ENCODE data around the gene KIF12.

Gene KIF12

DNA sequence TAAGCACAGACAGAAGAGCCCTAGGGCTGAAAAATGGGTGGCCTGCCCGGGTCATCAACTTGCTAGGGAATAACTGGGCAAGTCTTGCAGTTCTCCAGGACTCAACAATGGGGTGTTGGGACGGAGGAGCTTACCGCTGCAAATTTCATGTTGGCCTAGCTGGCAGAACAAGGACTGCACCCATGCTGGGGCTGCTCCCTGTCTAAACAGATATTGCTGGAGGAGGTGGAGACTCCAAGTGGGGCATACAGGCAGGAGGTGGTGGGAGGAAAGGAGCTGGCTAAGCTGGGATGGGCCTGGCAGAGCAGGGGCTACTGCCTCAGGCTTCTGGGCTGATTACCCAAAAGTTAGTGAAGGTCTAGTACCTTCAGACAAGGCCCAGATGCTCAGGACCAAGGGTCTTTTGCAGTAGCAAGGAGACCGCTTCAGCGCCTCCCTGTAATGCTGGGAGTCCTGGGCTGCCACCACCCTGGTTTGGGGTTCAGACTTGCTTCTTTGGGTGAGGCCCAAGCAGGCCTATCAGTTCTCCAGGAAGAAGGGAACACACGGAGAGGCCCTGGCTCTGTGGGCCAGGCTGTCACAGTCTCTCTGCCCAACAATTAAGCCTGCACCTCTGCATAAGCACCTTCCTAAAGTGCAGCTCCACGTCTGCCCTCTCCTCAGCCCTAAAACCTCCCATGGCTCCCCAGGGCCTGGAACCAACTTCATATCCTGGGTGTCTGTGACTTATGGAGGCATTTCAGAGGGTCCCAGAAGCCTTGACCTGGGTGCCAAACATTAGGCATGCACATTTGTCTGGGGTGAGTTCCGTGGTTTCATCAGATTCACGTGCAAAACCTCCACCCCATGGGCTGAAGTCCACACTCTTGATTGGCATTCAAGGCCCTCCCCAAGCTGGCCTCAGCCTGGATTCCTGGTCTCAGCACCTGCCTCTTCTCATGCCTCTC lies 24.2 kb upstream of the KIF12 start:
- no peak for DNase-seq (ENCODE audit: low spot score)

DNA sequence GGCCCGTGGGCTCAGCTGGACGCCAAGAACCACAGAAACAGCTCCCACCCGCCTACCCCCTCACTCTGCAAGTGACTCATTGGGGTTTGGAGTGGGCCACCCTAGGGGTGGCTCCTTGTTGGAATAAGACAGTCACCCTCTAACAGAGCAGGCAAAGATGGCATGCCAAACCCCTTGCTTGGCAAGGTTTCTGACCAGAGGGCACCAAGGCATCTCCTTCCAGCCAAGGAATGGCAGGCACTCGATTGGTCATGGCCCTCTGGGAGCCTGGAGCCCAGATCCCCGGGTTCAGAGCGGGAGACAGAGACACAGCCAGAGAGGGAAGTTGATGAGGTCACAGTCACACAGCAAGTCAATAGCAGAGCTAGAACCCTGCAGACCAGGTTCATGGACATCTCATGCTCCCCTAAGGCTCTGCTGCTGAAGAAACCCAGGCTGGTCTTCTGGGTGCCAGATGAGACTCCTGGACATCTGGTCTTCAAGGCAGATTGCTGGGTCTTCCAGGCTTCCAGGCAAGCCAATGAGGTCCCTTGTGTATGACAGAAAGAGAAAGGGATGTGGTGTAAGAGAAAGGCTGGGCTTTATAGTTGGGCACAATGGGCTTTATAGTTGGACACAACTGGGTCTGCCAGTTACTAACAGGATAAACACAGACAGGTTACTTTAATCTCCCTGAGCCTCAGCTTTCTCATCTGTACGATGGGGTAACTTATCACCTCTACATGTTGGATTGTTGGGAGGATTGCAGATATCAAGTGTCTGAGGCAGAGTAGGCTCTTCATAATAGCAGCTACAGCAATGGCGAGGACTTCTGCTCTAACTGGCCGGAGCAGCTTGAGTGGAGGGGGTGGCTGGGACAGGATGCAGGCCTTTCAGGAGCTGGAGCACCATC lies 23.3 kb upstream of the KIF12 start:
- no peak for DNase-seq (ENCODE audit: low spot score)

GRCh38 chr9:114121227-114122135 lies 22.4 kb upstream of the KIF12 start:
- DNase-seq (ENCODE audit: low spot score) = no peak

DNA sequence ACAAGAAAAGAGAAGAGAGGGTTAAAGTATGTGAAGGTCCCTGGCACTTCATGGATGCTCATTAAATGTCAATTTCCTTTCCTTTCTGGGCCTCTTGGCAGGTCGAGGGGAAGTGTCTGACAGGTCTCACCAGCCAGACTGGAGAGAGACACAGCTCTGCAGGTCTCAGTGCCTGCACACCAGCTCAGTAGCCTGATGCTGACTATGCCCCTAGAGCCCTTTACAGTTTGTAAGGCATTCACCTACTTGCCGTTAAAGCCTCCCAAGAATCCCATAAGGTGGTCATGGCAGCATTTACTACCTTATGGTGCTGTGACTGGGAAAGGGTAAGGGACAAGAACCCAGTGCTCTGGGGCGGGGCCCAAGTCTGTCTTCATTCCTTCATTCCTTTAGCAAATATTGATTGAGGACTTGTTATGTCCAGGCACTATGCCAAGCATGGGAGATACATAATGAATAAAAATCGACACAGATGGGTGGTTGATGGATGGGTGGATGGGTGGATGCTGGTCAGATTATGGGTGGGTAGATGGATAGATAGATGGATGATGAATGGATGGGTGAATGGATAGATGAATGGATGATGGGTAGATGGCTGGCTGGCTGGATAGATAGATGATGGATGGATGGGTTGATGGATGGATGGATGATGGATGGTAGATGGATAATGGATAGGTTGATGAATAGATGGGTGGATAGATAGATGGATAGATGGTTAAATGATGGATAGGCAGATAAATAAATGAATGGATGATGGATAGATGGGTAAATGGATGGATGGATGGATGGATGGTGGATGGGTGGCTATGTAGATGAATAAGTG lies 21.3 kb upstream of the KIF12 start:
- DNase-seq (ENCODE audit: low spot score) = no peak

- DNase-seq (ENCODE audit: low spot score) = no peak
These were observed 20.4 kb upstream of the KIF12 start for GRCh38 chr9:114119242-114120191.

DNA sequence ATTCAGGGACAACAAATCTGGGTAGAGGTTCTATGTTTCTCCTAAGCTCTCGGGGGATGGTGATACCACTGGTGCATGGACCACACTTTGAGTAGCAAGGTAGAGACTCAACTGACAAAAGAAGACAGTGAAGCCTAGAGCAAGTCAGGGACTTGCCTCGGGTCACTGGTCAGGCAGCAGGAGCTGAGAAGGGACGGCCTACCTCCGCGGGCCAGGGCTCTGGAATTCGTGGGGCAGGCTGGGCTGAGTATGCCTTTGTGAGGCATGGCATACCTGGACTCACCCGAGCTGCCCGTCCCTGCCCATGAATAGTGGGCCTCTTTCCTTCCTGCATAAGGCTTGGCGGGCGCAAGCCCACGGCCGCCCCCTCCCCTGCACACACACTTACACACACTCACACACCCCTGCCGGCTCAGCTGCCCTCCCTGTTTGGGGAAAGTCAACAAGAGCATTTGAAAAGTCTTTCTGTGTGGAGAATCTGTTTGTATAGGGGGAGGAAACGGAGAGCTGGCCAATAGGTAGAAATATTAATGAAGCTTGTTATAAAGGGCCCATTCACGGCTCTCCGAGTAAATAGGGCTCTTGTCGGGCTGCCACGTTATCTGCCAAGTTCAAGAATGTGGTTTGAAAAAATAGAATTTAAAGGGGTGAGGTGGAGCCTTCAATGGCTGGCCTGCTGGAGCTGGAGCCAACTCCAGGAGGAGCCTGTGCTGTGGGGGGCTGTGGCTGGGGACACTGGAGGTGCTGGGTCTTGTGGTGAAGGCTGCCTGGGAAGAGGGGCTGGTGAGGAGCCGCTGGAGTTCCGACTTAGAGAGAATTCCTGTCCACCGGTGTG lies 19.1 kb upstream of the KIF12 start:
- no peak for DNase-seq (ENCODE audit: low spot score)

DNA sequence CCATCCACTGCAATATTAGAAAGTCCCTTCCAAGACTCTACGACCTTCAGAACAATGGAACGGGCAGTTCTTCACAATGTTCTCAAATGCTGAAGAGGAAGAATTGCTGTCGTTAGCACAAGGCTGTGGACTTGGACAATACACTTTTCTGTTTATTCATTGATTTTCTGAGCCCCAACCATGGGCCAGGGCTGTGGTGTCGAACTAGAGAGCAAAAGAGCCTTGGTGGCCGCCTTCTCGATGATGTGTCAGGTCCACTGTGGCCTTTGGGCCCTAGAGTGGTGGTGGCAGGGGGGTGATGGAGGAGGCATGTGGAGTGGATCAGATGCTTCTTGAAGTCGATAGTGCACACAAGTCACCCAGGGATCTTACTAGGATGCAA lies 18.5 kb upstream of the KIF12 start:
- DNase-seq (ENCODE audit: low spot score) = no peak

GRCh38 chr9:114116126-114116747 lies 17.1 kb upstream of the KIF12 start:
- DNase-seq (ENCODE audit: low spot score) = no peak

DNA sequence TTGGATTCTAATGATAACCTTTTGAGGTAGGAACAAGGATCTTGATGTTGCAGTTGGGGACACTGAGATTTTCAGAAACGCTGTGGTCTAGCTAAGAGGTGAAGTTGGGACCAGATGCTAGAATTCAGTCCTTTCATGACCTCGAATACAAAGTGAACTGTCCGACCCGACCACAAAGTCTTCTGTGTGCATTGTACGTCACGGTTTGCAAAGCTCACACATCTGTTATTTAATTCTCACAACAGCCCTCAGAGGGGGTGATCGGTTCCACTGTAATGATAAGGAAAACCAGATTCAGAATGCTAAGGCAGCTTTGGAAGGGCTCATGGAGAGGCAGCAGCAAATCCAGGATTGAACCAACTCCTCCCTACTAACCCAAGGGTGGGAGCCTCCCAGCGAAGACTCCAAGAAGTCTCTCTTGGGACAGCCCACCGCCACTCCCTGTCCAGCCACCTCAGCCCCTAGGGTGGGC lies 16.6 kb upstream of the KIF12 start:
- DNase-seq (ENCODE audit: low spot score) = no peak

DNA sequence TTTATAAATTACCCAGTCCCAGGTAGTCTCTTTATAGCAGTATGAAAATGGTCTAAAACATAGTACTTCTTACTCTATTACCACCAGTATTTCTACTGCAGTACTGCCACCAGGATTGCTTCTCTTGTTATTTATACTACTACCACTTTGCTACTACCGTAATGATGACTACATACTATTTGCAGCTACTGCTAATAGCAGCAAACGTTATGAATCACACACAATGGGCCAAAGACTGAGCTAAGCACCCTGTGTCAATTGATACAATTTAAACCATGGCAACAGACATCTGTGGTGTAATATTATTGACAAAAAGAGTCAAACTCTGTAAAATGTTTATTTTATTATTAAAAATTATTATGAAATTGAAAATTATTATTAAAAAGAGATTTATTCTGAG lies 15.3 kb upstream of the KIF12 start:
- no peak for DNase-seq (ENCODE audit: low spot score)

GRCh38 chr9:114112778-114113584 lies 13.9 kb upstream of the KIF12 start:
- DNase-seq (ENCODE audit: low spot score) = no peak

- DNase-seq (ENCODE audit: low spot score) = no peak
These were observed 13.2 kb upstream of the KIF12 start for GRCh38 chr9:114112325-114112724.

DNA sequence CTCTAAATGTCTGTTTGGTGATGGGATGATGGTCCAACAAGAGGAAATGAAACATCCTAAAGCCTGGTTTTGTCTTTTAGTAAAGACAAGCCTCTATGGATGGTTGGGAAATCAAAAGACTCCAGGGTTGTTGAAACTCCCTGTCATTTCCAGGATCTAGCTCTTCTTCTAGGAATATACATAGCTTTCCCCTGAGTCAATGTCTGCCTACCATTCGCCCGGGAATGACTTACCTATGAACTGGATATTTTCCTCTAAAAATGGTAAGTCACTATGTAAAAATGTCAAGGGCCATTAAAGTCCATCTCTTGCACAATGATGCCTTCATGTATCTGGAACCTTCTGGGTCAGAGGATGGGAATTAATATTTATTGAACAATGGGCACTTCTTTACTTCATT lies 11.1 kb upstream of the KIF12 start:
- DNase-seq (ENCODE audit: low spot score) = no peak

GRCh38 chr9:114109124-114109523 lies 10.0 kb upstream of the KIF12 start:
- DNase-seq (ENCODE audit: low spot score) = no peak

- peak; percentile 93 for DNase-seq (ENCODE audit: low spot score)
These were observed 9.1 kb upstream of the KIF12 start for GRCh38 chr9:114108016-114108833.

GRCh38 chr9:114107286-114108001 lies 8.4 kb upstream of the KIF12 start:
- no peak for DNase-seq (ENCODE audit: low spot score)

Data from ecto neural progenitor cell (in vitro differentiated cells).